NCI-H1048 (cell line): ENCODE results near the gene TNFRSF13B.
"Not testable (repeated sequence)": the region's sequence is repeated elsewhere in the genome, so short reads cannot be mapped to it uniquely, and the experiment has no call there.

Experiments used
- DNase-seq: peaks from one replicate; lab custom pipeline; 2025; lab: John Stamatoyannopoulos, UW

Gene TNFRSF13B

DNA sequence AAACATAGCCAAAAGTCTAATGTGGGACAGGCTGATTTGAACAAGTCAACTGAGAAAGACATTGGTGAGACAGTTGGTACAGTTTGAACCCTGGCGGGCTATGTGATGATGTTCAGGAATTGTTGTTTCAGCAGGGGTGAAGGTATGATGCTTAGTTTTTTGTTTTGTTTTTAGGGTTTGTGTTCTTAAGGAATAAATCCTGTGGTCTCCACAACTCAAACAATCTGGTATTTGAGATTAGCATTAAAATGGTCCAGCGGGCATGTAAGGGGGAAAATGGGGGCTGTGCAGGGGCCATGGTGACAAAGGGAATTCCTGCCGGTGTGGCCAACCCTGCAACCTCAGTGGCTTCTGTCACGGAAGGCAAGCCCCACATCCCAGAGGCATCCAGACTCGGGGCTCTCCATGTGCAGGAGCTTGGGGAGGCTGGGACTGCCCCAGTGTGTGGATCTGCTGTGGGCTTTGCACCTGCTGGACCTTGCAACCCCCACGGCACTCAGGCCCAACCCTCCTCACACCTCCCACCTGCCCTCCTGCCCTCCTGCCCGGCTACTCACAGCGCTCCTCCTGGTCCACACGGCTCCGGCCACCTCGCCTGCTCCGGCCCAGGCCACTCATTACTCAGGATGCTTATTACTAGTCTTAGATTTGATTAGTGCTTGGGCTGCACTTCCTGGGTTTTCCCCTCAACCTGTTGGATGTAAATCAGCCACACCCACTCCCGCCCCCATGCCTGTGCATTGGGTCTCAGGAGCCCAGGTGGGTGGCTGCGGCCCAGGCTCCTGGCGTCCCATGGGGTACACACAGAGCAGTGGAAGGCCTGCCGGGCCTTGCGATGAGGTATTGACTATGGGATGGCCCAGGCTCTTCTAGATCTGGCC, at the start of gene TNFRSF13B:
Gene TNFRSF13B, minus strand, starts transcription at position 661 of the 881 bp plus-strand sequence. Its CDS starts 43 bp downstream, at position 618.
- no peak for DNase-seq

DNA sequence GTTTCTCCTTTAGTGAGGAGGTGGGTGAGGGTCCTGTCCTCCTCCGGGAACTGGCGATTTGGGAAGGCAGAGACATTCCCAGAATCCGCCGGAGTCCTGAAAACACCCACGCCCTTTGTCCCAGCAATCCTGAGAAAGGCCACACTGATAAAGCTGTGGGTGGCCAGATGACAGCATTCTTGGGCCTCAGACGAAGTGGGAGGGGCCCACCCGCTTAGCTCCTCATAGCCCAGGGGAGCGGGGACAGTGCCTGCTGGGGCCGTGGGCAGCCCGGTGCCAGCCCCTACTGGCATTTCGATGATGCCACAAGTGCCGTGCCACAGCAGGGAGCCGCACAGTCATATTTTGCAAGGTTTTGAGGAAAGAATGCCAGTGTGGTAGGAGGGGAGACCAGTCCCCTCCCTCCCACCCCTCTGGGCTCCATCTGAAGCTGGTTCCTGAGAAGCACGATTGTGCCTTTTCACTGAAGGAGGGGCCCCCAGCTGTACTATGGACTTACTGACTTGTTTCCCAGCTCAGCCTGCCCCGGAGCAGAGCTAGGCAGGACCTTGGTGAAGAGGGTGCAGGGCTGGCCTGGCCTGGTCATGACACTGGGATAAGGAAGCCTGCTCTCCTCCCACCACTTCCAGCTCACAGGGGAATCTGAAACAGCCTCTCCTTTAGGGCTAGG, 49.4 kb upstream of the TNFRSF13B start:
- DNase-seq: no peak

GRCh38 chr17:17020821-17021193, 48.9 kb upstream of the TNFRSF13B start:
- no peak for DNase-seq

GRCh38 chr17:17019891-17020456, 48.1 kb upstream of the TNFRSF13B start:
- no peak for DNase-seq

DNA sequence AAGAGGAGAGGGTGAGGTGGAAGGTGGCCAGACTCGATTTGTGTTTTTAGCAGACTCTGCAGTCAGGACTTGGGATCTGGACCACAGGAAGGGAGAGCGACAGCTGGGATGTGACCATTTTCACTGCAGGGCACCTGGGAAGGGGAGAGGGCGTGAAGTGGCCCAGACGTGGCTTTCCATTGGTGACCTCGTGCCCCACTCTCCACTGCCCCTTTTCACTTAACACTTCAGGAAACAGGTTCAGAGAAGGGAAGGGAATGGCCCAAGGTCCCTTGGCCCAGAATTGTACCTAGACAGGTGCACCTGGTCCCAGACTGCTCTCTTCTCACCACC, 47.5 kb upstream of the TNFRSF13B start:
- DNase-seq: no peak

DNA sequence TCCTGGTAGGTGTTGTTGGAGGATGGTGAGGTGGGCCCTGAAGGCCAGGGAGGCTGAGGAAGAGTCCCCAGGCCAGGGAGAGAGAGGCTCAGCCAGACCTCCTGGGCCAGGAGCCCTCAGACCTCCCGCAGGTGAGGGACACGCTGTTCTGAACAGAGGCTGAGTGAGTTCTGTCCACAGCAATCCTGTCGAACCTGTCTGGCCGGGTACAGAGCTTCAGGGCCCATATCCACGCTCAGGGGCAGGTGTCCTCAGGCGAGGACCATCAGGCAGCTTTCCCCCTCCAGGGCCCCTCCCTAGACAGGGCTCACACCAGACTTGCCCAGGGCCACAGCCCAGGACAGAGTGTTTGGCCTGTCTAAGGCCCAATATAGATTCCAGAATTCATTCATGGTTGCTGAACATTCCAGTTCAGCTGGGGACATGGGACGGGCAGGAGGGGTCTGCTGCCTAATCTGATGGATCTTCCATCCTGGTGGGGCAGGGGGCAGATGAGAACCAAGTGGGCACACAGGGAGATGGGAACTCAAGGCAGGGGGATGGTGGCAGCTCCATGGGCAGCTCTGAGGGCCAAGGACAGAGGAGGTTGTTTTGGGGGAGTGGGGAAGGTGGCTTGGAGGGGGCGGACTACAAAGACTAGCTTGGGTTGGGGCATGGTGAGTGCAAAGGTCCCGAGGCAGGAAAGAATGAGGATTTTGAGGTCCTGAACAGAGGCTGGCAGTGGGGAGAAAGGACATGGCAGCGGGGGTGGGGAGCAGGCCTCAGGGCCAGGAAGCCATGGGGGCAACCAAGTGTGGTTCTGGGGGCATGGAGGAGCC, 46.9 kb upstream of the TNFRSF13B start:
- DNase-seq: no peak

DNA sequence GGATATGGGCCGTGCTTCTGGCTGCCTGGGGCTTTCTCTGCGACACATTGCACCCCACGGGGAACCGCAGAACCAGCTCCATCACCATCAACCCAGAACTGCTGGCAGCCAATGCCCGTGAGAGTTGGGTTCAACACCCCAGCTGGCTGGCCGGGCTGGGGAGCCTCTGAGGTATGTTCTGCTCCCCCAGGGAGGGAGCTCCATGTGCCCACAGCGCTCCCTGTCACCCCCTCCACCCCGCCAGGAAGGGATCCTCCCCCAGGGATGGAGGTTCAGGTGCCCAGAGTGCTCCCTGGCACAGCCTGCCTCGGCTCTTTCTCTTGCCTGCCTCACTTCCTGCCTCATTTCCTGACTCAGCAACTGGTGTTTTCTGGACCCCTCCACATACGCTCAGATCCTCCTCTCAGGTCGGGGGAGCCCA, 46.1 kb upstream of the TNFRSF13B start:
- DNase-seq: no peak

- DNase-seq: no peak
Observed at GRCh38 chr17:17017343-17018014, 45.6 kb upstream of the TNFRSF13B start.

DNA sequence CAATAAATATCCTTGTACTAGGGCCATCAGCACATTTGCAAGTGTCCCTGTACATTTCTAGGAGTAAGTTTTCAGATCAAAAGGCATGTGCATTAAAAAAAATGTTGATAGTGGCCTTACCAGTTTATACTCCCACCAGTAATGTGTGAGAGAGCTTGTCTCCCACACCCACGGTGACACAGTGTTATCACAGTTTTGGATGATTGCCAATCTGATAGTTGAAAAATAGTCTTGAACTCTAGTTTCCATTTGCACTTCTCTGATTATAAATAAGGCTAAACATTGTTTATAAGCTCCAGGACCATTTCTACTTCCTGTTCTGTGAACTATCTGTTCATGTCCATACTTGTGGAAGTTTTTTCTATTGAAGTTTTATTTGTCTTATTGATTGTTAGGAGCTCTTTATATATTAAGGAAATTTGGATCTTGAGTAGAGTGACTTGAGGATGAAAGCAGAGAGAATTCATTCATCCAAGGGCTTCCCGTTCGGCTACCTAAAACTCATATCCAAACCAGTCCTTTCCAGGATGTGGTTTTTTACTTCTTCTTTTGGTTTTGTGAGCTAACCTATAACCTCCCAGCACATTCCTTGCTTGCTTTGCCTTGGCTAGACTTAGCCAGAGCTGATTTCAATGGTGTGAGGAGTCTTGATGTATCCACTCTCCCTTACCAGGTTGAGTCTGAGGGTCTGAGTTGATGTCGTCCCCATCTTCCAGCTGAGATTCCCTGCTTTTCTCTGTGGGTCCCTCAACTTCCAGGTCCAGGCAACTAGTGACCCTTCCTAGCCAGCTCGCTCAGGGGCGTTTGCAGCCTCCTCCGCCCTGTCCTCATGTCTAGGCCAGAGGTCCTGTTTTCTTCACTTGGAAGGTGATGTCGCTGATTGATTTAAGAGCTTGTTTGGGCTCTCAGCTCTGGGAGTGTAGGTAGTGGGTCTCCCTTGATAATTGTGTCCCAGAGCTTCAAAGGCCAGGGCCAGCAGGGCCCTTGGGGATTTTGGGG, 44.6 kb upstream of the TNFRSF13B start:
- DNase-seq: not testable (repeated sequence)

DNA sequence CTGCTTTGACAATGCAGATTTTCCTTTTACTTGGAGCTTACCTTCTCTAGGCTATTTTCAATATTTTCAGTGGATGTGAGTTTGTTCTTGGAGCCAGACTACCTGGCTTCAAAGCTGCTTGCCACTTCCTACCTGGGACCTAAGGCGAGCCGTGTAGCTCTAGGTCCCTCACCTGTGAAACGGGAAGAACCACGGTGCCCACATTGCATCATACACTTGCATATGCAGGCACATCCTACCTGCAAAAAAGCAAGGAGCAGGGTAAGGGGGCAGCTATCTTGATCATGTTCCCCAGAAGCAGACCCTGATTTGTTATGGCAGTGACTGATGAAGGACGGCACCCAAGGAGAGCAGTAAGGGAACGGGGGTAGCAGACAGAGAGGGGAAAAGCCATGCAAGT, 43.3 kb upstream of the TNFRSF13B start:
- no peak for DNase-seq

DNA sequence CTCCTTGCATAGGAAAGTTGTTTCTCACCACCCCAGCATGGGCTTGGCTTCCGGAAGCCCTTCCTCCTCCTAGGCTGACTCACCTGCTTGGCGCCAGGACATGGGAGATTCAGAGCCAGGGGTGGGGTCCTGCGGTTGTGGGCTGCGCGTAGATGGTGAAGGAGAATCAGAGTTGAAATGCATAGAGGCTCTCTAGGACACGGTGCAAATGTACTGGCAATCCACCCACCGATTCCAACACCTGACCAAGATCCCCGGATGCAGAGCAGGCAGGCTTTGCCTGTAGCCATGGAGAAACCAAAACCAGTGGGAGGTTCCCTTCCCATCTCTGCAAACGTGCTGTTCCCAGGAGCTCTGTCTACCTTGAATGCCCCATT, 42.8 kb upstream of the TNFRSF13B start:
- DNase-seq: not testable (repeated sequence)

DNA sequence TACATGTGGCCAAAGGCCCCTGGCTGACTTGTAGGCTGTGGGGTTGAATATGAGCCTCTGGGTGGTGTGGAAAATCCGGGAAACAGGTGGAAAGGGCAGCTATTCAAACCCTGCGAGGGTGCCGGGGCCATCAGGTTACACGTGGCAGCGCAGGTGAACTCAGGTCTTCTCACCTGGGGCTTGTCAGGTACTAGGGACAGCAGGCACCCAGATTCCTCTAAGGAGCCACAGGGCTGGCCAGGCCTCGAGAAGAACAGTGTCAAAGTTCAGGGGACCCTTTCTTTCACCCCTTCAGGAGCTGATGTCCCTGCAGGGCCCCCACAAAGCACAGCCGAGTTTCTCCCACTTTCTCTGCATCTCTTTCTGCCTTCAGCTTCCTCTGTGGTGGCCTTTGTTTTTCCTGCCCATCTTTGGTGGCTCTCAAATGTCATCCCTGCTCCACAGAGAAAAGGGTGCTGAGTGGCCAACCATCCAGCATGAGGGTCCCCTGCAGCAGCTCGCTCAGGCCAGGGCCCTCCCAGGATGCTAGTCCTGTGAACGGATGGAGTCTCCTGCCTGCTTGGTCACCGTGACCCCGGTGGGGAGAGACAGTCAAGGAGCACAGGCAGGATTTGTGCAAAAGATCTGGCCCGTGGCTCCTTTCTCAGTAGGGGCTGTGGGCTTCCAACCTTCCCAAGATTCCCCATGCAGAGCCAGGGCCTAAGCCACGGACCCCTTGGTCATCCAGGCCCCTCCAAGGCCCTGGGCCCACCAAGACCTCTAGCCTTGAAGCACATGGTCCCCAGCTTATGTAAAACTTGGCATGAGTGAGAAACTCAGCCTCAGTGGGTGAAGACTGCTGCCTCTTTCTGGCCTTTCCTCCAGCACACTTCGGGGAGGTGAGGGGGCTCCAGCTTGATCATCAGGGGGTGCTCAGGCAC, 42.2 kb upstream of the TNFRSF13B start:
- not testable (repeated sequence) for DNase-seq

DNA sequence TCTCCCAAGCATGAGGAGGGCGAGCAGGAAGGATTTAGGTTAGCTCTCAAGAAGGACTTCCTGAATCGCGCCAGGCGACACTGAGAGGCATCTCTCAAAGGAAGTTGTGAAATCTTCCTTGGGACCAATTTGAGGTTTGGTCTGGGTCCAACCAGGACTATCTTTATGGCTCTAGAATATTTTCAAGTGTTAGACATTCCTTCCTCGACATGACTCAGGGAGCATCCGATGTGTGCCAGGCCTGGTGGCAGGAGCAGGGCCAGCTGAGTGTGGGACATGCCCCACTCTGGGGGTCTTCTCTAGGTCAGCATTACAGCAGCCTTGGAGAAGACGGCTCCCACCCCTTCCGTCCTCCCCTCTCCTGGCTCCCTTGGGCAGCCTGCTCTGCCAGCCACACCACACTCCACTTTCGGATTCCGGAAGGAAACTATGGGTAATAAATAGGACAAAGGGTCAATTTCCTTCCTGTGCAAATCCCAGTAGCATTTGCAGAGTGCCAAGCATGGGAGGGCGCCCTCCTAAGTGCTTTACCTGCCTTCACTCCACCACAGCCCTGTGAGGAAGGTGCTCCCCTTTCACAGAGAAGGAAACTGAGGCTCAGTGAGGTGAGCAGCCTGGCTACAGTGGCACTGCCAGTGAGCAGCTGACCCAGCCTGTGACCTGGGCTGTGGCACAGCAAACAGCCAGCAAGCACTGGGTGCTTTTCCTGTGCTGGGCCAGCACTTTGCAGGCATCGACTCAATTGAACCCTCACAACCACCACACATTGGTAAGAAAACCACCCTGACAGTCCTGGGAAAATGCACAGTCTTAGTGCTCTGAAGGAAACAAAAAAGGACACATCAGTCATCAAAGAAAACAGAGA, 39.4 kb upstream of the TNFRSF13B start:
- not testable (repeated sequence) for DNase-seq

DNA sequence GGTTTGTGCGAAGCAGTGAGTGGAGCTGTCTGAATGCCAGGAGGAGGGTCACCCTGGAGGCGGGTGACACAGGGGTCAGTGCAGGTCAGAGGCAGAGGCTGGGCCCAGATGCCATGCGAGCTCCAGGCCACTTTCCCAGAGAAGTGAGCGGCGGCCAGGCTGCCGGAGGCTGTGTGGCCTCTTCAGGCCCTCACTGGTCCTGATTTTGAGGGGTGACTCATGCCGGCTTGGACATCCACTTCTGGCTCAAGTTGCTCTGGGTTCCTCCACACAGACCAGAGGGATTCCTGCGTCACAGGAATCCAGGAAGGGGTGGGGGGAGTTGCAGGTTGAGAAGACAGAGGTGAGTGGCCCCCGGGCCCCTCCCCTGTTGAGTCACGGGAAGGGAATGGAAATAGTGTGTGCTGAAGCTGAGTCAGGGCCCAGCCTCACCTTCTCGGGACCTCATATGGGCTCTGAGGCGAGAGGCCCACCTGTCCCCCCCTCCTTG, 38.7 kb upstream of the TNFRSF13B start:
- DNase-seq: not testable (repeated sequence)

DNA sequence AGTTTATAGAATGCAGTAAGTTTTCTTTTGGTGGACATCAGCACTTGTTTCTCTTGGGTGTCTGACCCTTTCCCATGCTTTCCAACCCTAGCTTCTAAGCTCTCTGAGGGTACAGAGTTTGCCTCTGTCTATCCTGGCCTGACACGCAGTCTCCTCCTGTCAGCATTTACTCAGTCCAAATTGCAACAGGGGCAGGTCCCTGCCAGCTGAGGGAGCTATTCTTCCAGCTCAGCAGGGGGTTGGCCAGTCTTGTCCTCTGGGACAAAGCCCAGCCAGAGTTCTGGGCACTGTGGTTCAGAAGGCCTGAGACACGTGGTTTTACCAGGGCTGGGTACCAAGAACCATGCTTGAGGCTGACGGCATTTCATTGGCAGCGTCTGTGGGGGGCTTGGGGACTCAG, 38.1 kb upstream of the TNFRSF13B start:
- DNase-seq: not testable (repeated sequence)

DNA sequence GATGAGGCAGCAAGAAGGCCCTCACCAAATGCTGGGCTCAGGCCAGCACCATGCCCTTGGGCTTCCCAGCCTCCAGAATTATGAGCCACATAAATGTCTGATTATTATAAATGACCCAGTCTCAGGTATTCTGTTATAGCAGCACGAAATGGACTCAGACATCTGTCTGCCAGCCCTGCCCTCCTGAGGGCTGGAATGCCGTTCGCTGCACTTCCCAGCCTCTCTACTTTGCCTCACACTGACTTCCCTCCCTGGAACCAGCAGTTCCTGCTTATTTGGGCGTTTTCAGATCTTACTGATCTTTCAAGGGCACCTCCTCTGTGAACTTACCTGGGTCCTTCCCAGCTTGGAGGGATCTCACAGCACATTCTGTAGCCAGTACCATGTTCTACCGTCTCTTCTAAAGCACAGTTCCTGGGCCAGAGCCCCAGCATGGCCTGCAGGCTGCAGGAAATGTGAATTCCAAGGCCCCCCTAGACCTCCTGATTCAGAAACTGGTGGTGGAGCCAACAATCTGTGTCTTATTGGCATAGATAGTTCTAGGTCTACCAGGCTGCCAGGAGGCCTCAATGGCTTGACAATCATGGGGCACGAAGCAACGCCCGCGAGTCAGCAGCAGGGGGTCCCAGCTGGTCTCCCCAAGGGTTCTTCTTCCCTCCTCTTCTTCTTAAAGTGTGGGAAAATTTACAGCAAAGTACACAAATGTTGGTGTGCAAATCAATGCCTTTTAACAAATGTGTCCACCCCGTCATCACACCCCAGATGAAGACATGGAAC, 36.9 kb upstream of the TNFRSF13B start:
- not testable (repeated sequence) for DNase-seq

DNA sequence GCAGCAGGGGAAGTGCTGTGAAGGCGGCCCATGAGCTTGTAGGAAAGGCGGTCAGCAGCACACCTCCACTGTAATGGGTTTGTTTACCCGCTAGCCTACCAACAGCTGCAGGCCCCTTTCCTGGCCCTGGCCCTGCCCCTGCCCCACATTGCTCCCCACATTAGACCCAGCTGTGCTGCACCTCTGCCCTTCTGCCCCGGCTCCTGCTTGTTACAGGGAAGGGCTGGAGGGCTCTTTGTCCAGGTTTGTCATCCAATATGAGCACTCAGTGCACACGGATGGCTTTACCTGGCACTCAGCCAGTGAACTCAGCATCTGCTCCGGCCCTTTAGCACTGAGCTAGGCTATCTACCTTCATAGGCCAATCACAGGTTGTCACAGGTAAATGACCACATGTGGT, 36.0 kb upstream of the TNFRSF13B start:
- not testable (repeated sequence) for DNase-seq
